HG03045 (cell line): Measurements from ENCODE around the gene KCNJ5.
A peak's percentile ranks its signal among the peaks of the same experiment; 100 is the strongest.

Source experiments
- ATAC-seq: cut with Tn5 transposase; IDR thresholded peaks from one replicate; pipeline ENCODE4 v1.9.1; 2021; ENCODE audit warnings: mild to moderate bottlenecking, moderate library complexity; ENCODE audit not compliant: unreplicated experiment

KCNJ5 gene

GRCh38 chr11:128868841-128869671 lies 22.1 kb upstream of the KCNJ5 start:
- ATAC-seq = no peak

DNA sequence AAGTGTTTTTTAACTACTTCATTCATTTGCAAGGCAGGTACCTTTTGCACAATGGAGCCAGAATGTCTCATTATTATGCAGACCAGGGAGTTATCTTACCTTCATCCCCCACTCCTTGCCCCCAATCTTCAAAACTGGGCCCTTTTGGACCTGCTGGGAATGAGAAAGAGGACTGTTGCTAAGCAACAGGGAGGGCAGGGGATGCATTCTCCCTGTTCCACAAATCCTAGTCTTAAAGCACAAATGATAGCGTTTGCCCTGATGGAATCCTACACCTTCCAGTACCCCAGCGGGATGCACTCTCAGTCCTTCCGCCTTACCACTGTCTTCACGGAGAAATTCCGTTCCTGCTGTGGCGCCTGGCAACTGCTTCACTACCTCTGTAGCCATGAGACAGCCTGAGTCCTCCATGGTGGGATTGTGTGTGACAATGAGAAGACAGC lies 20.0 kb upstream of the KCNJ5 start:
- no peak for ATAC-seq

GRCh38 chr11:128872094-128872493 lies 19.1 kb upstream of the KCNJ5 start:
- no peak for ATAC-seq

DNA sequence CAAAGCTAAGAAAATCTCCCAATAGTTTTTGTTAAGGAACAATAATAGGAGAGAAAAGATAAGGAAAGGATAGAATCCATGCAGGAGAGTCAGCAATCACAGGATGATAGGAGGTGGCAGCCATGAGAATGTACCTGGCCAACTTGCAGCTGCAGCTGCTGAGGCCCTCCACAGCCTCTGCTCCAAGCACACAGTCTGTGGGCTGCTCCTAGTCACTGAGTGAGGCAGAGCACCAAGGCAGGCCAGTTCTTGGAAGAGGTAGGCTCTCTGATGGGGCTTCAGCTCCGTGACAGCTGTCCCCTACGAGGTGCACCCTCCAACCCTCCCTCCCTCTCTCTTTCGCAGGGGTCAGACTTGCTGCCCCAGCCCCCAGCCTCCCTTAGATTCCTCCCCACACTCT lies 18.6 kb upstream of the KCNJ5 start:
- no peak for ATAC-seq

GRCh38 chr11:128874427-128874826 lies 16.7 kb upstream of the KCNJ5 start:
- no peak for ATAC-seq

GRCh38 chr11:128876133-128876650 lies 15.0 kb upstream of the KCNJ5 start:
- ATAC-seq = no peak

DNA sequence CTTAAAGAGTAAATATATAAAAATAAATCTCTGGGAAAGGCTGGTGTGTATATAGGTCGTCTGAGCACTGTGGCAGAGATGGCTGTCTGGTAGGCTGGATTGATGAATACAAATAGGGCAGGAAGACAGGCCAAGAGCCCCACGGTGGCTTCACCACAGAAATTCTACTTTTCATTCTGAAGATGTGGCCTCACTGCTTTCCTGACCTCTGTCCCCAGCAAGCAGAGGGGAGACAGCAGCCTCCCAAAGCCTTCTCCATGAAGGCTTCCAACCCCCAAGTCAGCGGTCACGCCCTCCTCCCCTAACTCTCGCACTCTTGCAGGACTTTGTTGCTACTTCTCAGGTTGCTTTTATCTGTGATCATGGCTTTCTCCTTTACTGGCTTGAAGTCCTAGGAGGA lies 13.4 kb upstream of the KCNJ5 start:
- ATAC-seq = no peak

DNA sequence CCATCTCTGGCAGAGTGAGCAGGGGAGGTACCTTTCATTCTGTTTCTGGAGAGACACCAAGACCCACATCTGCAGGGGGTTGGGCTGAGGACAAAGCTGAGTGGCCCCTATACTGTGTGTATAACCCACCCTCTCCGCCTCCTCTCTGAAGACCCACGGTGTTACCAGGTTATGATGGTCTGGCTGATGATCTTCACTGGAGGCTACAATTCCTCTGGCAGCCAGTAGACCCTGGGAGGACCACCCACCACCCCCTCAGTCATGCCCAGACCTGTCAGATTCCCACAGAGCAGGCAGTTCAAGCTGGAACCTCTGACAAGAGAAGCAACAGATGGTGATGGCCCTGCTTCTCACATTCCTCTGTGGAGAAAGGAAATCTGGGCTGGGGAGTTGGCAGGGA lies 12.7 kb upstream of the KCNJ5 start:
- ATAC-seq = no peak

GRCh38 chr11:128879817-128880216 lies 11.3 kb upstream of the KCNJ5 start:
- no peak for ATAC-seq

GRCh38 chr11:128881221-128881620 lies 9.9 kb upstream of the KCNJ5 start:
- ATAC-seq = no peak

- ATAC-seq = no peak
These were observed 8.7 kb upstream of the KCNJ5 start for GRCh38 chr11:128882451-128882850.

- ATAC-seq = no peak
These were observed 7.1 kb upstream of the KCNJ5 start for GRCh38 chr11:128884054-128884453.

- ATAC-seq = peak; percentile 76
These were observed 6.3 kb upstream of the KCNJ5 start for GRCh38 chr11:128884703-128885338.

DNA sequence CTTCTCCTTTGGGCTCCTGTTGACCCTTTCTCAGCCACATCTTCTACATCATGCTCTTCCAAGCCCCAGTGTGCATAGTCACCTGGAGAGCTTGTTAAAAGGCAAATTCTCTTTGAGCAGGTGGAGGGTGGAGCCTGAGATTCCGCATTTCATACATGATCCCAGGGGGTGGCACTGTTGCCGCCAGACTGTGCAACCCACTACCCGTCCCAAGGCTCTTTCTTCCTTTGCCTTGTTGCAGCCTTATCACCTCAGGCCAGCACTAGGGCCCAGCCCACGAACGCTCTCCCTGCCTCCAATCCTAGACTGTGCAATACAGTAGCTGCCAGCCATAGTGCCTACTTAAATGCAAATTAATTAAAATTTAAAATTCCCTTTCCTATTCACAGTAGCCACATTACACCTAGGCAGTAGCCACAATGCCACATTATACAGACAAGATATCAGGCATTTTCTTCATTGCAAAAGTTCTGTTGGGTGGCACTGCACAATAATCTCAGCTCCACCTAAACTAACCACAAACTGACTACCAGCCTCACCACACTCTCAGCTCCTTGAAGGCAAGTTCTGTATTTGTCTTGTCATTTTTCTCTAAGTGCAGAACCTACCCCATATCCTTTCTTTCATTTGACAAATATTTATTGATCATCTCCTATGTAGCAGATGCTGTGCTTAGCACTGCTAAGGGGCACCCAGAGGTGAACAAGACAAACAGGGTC lies 4.6 kb upstream of the KCNJ5 start:
- ATAC-seq = no peak

- no peak for ATAC-seq
These were observed 2.8 kb upstream of the KCNJ5 start for GRCh38 chr11:128888034-128888985.

GRCh38 chr11:128889657-128890213 lies 1.4 kb upstream of the KCNJ5 start:
- no peak for ATAC-seq

DNA sequence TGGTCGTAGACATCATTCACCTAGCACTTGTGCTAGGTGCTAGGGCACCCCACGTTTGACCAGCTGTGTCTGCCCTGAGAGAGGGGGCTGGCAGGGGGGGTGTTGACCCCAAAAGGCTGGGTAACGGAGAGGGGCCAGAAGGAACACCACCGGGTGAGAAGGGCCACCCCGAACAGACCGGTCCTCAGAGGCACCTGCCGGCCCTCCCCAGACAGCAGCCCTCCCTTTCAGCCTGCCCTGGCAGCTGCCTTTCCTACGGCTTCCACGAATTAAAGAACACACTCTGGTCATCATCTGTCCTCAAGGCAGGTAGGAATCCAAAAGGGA lies 977 bp upstream of the KCNJ5 start:
- no peak for ATAC-seq

DNA sequence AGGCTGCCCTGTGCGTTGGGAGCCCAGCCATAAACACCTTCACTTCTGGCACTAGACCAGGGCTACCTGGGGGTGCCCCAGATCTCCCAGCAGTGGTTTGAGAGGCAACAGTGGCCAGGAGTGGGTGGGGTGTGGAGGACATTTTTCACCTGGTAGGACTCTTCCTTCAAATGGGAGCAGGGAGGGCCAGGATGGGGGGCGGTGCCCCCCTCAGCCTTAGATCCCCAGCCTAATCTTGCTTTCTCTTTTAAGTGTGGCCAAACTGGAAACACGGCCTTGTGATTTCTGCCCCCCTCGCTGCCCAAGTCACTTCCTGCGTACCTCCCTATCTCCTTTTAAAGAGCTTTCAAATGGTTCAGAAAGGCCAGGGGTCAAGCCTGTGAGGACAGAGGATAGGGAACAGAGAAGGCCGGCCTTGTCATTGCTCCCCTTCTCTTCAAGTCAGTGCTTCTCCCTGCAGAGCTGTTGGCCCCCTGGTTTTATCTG lies 800 bp downstream of the KCNJ5 start:
- ATAC-seq = no peak

- ATAC-seq = no peak
These were observed 1.9 kb downstream of the KCNJ5 start for GRCh38 chr11:128892866-128893565.
